GM12878 (cell line): ENCODE measurements around the gene COL4A4. TPM values are rescaled to one million over a fixed set of nuclear protein-coding genes. Genes with fewer than 3 reads are reported as not detected.

Experiments used
- ATAC-seq: fragments of 200-7000 bp; cut with Tn5 transposase; 3 replicates; pipeline ENCODE4 v1.9.1; 2020; ENCODE audit warnings: mild to moderate bottlenecking, moderate library complexity
- BruUV-seq: library from RNA; stranded (reverse); fragments of 400-500 nt; replicated peaks from 2 replicates; lab custom pipeline; 2021; lab: Mats Ljungman, UMichigan
- CTCF ChIA-PET: fragments of 300-600 bp; sonication (Branson Sonifier 250); formaldehyde crosslinking; extraction: SDS; loops from one replicate; lab custom pipeline; 2021; ENCODE audit warnings: inconsistent platforms; lab: Yijun Ruan, JAX
- POLR2A ChIA-PET: fragments of 350-600 bp; formaldehyde crosslinking; extraction: SDS; loops from one replicate; lab custom pipeline; 2021; ENCODE audit warnings: inconsistent platforms; lab: Charles Lee
- RAD21 ChIA-PET: fragments of 300-600 bp; sonication (Branson Sonifier 250); formaldehyde crosslinking; loops from one replicate; lab custom pipeline; 2023; ENCODE audit warnings: antibody characterized with exemption; ENCODE audit not compliant: unreplicated experiment; lab: Charles Lee
- SMC1A ChIA-PET: fragments of 300-600 bp; sonication (Branson Sonifier 250); formaldehyde crosslinking; loops from one replicate; lab custom pipeline; 2023; ENCODE audit not compliant: unreplicated experiment, uncharacterized antibody; lab: Charles Lee
- DNase-seq: peaks from one replicate; pipeline ENCODE4 v3.0.0-alpha.2; 2011; ENCODE audit warnings: low read depth, low spot score
- FAIRE-seq: peaks from 3 replicates; lab custom pipeline; 2011; peaks lifted over from hg19 to GRCh38; lab: Jason Lieb, UNC
- H2AFZ ChIP-seq: 2 replicates; pipeline ENCODE4 v1.6.0; 2011; ENCODE audit warnings: low read depth, low read length, control low read depth; ENCODE audit not compliant: control insufficient read depth
- H3K27ac ChIP-seq: 2 replicates; pipeline ENCODE4 v1.5.1; 2011; ENCODE audit warnings: control low read depth; ENCODE audit not compliant: control insufficient read depth, insufficient read depth
- H3K27me3 ChIP-seq, 2 experiments: replicated peaks in 1 of 2; 2 replicates each; pipeline versions ENCODE4 v1.6.0 to v1.6.1; 2011; ENCODE audit warnings: low read length in 1 of 2; ENCODE audit not compliant: control insufficient read depth in 2 of 2, insufficient read depth in 2 of 2
- H3K36me3 ChIP-seq, 2 experiments: 2 replicates each; pipeline ENCODE4 v1.5.1; 2011; ENCODE audit warnings: low read length in 1 of 2; ENCODE audit not compliant: control insufficient read depth in 2 of 2, insufficient read depth in 2 of 2
- H3K4me1 ChIP-seq: 2 replicates; pipeline ENCODE4 v1.6.1; 2011; ENCODE audit warnings: mild to moderate bottlenecking, low read length, moderate library complexity, mixed read lengths; ENCODE audit not compliant: control insufficient read depth, insufficient read depth
- H3K4me2 ChIP-seq: 2 replicates; pipeline ENCODE4 v1.6.0; 2011; ENCODE audit warnings: control low read depth; ENCODE audit not compliant: control insufficient read depth, insufficient read depth
- H3K4me3 ChIP-seq: fragments of 200-600 bp; sonication (generic); 2 replicates; pipeline ENCODE4 v1.5.1; 2016
- H3K79me2 ChIP-seq: 2 replicates; pipeline ENCODE4 v1.6.0; 2011; ENCODE audit warnings: low read length; ENCODE audit not compliant: control insufficient read depth, insufficient read depth
- H3K9ac ChIP-seq: 2 replicates; pipeline ENCODE4 v1.8.0; 2011; ENCODE audit warnings: low read length, control low read depth, mixed read lengths; ENCODE audit not compliant: control insufficient read depth, insufficient read depth
- H3K9me3 ChIP-seq: replicated peaks from 3 replicates; pipeline ENCODE4 v1.5.1; 2011; ENCODE audit warnings: mild to moderate bottlenecking, low read length; ENCODE audit not compliant: control insufficient read depth, insufficient read depth
- H4K20me1 ChIP-seq: 2 replicates; pipeline ENCODE4 v1.6.0; 2011; ENCODE audit not compliant: control insufficient read depth, insufficient read depth
- BCL3 ChIP-seq: IDR thresholded peaks from 2 replicates; pipeline ENCODE4 v1.6.1; 2011; ENCODE audit warnings: borderline replicate concordance, low read depth, mild to moderate bottlenecking, moderate library complexity, low read length; ENCODE audit not compliant: insufficient read depth, poor library complexity, severe bottlenecking
- CUX1 ChIP-seq: IDR thresholded peaks from 2 replicates; pipeline ENCODE4 v1.6.1; 2012; ENCODE audit warnings: improper control_type of control experiment, low read depth, low read length; ENCODE audit not compliant: insufficient replicate concordance
- WGBS: methylation state at CpG from one replicate; pipeline ENCODE4 v1.1.6; 2016; ENCODE audit warnings: low lambda C conversion rate; ENCODE audit not compliant: insufficient replicate concordance, insufficient coverage; ENCODE audit errors: missing lambda C conversion rate; 5-methylcytosine and 5-hydroxymethylcytosine counted together
- in situ Hi-C: fragments of 300-500 bp; cut with MboI; formaldehyde crosslinking; loops from 9 replicates; pipeline ENCODE4 v1.14.3; 2018; ENCODE audit warnings: mixed read lengths
- intact Hi-C: fragments of 100-400 bp; cut with micrococcal nuclease; formaldehyde crosslinking; loops from one replicate; pipeline ENCODE4 v1.14.2; 2022; ENCODE audit not compliant: unreplicated experiment
- polyA plus RNA-seq, 11 experiments: library from polyadenylated mRNA; depleted of rRNA in 4 of 11; unstranded in 6 of 11; stranded (reverse) in 5 of 11; fragments of >200 nt; fragmentation: Nextera tagmentation in 4 of 11; fragmentation: Illumina TruSeq in 1 of 11; extraction: Ambion mirVana in 4 of 11; extraction: Trizol in 1 of 11; gene quantifications; 1 replicate in 1 of 11; 2 replicates in 10 of 11; pipeline versions ENCODE4 v1.2.1 to v1.2.3, GENCODE V29; 2011 to 2016; ENCODE audit warnings: inconsistent platforms in 2 of 11, missing spikeins in 2 of 11, low read depth in 1 of 11
- total RNA-seq, 4 experiments: library from RNA; depleted of rRNA in 3 of 4; stranded (reverse); fragments of >200 nt in 3 of 4; fragmentation: Illumina TruSeq in 1 of 4; extraction: Trizol in 1 of 4; gene quantifications; 2 replicates each; pipeline versions ENCODE4 v1.2.1 to v1.2.3, GENCODE V29; 2013 to 2021

COL4A4 gene
- total and polyA plus RNA-seq, 10 of the 15 experiments (the other 5 are each of a cell fraction or from before 2014, with no cell fraction given): 0.19 to 4.0 (median 2.1) TPM

- Histone ChIP-seq H3K4me2 (no peak overlapping the region), H3K27ac (no peak overlapping the region), H3K9me3 (no peaks in the 10 kb centered on the region), H3K9ac (no peak overlapping the region)
- SMC1A ChIA-PET: no interaction called here
- in situ Hi-C loops: no loop called here
- no peak for DNase-seq
- no peak for TF ChIP-seq CUX1
- TF ChIP-seq BCL3: no peak
- TF ChIP-seq, all 136 proteins: peak for 0
- WGBS: 97% methylated on average over 3 of the region's 3 CpGs
- no peak for ATAC-seq
- intact Hi-C loops: no loop called here
- Histone ChIP-seq H2AFZ (no peak overlapping the region), H3K36me3 (no peaks in the 10 kb centered on the region), H3K27me3 (no peaks in the 10 kb centered on the region), H4K20me1 (no peaks in the 10 kb centered on the region), H3K4me1 (no peaks in the 10 kb centered on the region), H3K79me2 (no peaks in the 10 kb centered on the region), H3K4me3 (no peak overlapping the region)
- ChIA-PET RAD21 (no interaction called here), CTCF (no interaction called here), POLR2A (no interaction called here)
- no peak for FAIRE-seq
- BruUV-seq: no TSS peak
Observed at GRCh38 chr2:227043981-227044380, 120.0 kb downstream of the COL4A4 start.
